Activated CD4-positive, alpha-beta T cell treated with anti-CD3 and anti-CD28 coated beads, Interleukin-2, amount 50 U/mL, for 16 hours (primary cell): ENCODE measurements around the gene REX1BD.

Experiments used
- DNase-seq: peaks from one replicate; pipeline ENCODE4 v3.0.0-alpha.2; 2020

REX1BD gene

DNA sequence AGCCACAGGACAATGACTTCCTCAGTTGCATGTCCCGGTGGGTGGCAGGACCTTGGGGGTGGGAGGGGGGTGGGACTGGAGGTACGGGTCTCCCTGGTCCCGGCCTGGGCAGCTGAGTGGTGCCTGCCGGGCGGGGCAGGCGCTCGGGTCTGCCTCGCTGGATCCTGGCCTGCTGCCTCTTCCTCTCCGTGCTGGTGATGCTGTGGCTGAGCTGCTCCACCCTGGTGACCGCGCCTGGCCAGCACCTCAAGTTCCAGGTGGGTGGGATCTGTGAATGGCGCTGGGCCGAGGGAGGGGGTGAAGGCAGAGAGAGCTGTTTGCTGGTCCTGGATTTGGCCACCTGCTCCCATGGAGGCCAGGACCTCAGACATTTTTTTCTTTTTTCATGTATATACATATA, 29.6 kb downstream of the REX1BD start:
- DNase-seq = no peak

DNA sequence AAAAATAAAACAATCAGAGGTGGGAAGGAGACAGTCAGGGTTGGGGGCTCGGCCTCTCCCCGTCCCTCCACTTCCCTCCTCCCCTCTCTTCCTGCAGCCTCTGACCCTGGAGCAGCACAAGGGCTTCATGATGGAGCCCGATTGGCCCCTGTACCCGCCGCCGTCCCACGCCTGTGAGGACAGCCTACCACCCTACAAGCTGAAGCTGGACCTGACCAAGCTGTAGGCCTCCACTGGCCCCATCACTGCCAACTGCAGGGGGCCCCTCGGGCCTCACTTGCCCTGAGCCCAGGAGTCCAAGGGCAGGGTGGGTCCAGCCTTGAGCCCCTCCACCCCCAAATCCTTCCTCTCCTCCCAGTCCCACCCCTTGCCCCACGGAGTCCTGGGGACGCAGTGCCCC, 31.7 kb downstream of the REX1BD start:
- DNase-seq = no peak

DNA sequence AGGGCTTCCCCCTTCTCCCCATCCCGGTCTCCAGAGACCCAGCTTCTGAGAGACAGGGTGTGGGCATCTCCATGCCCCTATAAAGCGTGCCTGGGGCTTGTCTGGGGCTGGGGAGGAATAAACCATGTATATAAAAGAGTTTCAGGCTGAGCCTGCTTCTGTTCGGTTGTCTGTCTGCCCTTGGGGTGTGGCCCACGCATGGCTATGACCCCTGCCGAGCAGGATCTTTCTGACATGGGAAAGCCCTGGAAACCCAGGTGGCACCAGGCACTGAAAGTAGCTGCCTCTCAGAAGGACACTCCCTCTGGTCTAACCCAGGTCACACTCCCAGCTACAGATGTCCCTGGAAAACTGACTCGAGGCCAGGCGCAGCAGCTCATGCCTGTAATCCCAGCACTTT, 32.3 kb downstream of the REX1BD start:
- DNase-seq = no peak

DNA sequence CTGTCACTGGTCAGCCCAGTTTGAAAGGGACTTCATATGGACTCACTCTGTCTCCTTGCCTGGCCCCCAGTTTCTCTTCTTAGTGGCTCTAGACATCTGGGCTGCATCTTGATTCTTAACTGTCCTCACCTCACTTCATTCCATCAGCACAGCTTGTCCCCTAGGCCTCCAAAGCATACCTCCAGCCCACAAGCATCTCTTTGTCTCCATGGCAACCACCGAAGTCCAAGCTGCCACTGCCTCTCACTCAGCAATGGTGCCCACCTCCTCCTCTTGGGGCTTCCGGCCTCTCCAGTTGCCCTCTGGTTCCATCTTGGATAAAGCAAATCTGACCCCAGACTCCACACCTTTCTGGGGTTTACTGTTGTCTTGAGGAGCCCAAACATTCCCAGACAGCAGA, 38.3 kb downstream of the REX1BD start:
- DNase-seq = no peak

DNA sequence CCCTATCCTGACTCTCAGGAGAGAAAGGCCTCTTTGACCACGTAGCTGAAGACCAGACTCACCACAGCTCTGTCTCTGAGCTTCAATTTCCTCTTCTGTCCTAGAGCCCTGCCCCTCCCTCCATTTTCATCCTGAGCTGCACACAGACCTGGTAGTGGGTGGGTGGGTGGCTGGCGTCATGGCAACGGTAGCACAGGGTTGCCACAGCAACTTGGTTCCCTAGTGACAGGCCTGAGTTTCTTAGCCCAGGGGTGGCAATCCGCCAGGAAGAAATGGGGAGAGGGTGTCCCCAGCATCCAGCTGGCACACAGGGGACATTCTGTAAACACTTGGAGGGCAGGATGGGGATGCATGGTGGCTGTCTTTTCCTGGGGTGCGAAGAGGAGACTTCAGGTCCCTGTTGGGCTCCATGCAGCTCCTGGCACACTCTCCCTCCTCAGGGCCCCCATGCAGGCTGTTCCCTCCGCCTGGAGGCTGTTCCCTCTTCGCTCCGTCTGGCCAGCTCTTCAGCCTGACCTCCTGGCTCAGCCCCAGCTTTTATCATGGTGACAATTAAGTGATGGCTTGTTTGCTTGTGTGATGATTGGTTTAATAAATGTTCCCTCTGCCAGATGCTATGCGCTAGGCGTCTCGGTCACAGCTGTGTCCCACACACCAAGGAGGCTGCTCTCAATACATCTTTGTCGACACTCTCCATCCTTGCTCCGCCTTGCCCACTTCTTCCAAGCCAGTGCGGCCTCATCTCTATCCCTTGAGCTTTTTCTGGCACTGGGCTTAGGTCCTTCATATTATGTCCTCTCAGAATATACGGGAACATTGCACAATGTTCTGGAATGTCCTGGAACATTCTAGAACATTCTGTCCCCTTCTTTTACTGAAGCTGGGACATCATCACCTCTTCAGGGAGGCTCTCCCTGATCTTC, 40.8 kb downstream of the REX1BD start:
- no peak for DNase-seq

DNA sequence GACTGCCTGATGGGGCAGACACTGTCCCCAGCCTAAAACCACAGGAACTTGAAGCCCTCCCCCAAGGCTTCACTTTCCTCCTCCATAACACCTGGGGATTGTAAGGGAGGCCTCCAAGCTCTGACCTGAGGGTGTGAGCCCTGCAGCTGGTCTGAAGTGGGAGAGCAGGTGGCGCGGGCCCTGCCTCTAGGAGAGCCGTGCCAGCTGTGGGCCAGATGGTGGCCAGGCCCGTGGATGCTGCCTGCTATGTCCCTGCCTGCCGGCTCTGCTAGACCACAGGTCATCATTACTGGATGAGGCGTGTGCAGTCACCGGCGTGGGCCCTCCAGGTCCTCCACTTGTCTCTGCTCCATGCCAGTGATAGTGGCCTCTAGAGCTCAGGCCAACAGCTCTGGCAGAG, 44.7 kb downstream of the REX1BD start:
- no peak for DNase-seq

DNA sequence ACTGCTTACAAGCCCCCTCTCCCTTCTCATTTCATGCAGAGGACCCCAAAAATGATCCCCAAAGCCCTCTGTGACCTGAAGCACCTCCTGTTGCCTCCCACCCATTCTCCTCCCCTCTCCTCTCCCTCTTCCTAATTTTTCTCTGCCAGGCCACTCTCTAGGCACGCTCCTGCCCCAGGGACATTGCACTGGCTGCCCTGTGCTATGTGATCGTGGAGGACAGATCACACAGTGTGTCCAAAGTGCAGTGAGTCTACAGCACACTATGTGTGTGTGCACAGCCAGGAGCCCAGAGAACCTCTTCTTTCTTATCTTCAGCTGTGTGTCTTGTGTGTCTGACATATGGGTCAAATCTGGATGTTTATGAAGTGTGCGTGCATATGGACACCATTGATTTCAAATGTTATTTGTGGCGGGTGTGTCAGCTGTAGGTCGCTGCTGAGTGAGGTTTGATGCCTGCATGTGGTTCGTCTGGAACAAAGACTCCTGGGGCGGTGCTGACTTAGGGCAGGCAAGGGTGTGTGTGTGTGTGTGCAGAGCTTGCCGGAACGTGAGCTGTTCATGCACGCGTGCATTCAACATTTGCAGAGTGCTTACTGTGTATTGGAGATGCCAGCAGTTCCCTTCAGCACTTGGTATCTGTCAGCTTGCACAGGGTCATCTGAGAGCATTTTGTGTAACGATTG, 46.2 kb downstream of the REX1BD start:
- no peak for DNase-seq

DNA sequence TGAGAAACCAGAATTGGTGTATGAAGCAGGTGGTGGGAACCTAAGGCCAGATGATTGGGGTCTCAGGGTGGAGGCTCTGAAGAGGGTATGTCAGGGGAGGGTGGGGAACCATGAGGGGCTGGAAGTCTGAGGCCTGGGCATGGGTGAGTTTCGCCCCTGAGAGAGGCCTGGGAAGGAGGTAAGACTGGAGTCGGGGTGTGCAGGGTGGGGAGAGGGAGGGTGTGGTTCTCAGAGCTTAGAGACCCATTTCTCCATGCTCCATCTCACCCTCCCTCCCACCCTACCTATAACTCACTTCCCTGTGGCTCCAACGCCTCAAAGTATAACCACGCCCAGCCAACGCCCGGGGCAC, 47.2 kb downstream of the REX1BD start:
- DNase-seq = no peak

DNA sequence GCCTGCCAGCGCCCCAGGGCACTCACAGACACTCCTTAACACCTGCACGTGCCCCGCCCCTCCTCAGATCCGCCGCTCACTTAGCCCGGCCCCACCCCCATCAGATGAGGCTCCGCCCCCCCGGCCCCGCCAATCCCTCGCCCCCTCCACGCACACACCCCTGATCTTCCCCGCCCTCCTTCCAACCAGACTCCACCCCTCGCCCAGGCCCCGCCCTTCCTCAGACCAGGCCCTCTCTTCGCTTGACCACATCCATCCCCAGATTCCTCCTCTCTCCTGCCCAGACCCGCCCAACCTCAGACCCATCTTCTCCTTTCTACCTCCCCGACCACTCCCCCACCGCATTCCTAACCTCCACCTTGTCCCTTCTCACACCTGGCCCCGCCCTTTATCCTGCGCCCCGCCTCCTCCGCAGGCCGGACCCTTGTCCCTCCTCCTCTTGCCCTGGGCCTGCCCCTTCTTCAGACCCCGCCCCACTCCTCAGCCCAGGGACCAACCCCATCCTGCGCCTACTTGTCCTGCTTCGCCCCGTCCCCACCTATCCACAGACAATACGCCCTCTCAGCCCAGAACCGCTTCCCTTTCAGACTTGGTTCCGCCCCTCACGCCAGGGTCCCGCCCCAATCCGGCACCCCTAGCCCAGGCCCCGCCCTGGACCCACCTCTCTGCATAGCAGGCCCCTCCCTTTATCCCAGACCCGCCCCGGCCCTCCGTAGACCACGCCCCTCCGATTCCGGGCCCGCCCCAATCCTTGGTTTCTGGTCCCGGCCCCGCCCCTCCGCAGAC, 47.8 kb downstream of the REX1BD start:
- DNase-seq = peak; percentile 99

DNA sequence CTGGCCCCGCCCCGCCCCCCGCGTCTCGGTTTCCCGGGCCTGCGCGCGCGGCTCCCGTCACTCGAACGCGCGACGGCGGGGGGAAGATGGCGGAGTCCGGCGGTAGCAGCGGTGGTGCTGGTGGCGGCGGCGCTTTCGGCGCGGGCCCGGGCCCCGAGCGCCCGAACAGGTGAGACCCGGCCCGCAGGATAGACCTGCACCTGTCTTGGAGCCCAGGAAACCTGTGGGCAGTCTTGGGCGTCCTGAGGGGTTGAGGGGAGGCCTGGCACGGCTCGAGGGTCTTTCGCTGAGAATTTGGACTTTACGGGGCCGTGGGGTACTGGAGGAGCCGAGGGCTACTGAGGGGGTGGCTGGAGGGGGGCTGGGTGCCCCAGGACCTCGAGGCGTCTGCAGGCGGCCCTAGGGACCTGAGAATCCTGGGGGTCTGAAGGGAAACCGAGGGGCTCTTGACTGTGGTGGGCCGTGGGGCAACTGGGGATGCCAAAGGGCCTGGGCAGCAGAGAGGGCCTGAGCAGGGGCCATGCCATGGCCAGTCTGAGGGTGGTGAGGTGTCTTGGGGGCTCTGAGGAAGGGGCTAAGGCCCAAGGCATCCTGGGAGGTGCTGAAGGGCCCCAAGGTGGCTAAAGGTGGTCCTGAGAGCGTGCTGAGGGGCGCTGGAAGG, 48.5 kb downstream of the REX1BD start, which contains the start of gene KLHL26:
TSS of gene KLHL26 (plus strand) at position 60 of the 661 bp plus-strand sequence. CDS start at position 87, 27 bp downstream.
- no peak for DNase-seq

DNA sequence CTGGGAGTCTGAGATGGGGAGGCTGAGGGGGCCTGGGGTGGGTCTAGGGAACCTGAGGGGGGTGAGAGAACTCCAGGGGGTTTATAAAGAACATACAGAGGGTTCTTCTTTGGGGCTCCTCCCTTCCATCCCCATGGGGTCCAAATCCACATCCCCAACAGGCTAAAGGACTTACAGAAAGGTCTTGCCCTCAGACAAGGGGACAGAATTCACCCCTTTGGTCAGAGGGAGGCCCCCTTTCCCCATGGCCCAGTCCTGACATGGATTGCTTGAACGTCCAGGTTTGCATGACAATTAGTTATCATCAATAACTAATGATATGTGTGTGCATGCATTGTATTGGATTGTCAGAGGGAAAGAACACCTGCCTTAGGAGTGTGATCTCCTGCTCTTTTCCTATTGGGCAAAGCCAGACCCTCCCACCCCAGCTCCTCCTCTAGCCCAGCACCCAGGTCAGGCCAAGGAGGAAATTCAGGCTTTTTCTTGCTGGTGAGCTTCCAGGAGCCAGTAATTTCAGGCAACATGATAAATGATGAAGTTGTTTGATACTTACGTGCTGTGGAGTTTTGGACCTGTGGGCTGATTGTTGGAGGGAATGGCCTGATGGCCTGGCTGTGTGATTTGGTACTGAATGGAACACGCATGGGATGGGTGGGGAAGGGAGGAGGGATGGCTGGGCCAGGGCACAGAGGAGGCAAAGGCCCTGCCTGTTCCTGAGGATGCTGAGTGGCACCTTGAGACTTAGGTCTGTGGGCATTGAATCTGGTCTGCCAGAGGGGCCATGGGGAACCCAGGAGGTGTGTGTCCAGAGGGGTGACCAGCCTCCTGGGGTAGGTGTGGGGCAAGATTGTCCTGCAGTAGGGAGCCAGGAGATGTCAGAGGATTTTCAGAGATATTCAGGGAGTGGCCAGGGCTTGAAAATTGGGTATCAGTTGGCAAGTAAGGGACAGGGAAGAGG, 49.4 kb downstream of the REX1BD start:
- no peak for DNase-seq

DNA sequence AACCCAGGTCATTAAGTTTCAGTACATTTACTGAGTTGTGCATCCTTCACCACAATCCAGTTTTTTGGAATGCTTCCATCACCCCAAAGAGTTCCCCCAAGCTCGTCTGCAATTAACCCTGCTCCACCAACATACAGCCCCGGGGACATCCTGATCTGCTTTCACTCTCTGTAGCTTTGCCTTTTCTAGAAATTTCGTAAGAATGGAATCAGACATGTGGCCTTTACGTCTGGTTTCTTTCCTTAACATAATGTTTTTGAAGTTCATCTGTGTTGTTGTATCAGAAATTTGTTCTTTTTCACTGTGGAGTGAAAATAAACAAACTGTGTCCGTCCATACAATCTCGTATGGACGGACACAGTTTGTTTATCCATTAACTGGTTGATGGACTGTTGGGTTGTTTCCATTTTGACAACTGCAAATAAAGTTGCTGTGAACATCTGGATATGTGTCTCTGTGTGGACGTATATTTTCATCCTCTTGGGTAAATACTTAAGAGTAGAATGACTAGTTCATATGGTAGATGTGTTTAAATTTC, 51.2 kb downstream of the REX1BD start:
- DNase-seq = no peak
